A204.1 (cell line): ENCODE data around the gene PEAK1.

Experiments
- FAIRE-seq: peaks from 2 replicates; lab custom pipeline; 2012; peaks lifted over from hg19 to GRCh38; lab: Jason Lieb, UNC

PEAK1 gene

GRCh38 chr15:77398927-77399326 lies 21.0 kb downstream of the PEAK1 start:
- no peak for FAIRE-seq

DNA sequence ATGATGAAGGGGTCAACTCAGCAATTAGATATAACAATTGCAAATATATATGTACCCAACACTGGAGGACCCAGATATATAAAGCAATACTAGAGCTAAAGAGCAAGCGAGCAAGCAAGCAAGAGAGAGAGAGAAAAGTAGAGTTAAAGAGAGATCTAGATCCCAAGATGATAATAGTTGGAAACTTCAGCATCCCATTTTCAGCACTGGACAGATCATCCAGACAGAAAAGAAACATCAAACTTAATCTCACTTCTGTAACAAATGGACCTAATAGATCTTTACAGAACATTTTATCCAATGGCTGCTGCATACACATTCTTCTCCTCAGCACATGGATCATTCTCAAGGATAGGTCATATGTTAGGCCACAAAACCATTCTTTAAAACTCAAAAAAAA lies 23.2 kb downstream of the PEAK1 start:
- no peak for FAIRE-seq

DNA sequence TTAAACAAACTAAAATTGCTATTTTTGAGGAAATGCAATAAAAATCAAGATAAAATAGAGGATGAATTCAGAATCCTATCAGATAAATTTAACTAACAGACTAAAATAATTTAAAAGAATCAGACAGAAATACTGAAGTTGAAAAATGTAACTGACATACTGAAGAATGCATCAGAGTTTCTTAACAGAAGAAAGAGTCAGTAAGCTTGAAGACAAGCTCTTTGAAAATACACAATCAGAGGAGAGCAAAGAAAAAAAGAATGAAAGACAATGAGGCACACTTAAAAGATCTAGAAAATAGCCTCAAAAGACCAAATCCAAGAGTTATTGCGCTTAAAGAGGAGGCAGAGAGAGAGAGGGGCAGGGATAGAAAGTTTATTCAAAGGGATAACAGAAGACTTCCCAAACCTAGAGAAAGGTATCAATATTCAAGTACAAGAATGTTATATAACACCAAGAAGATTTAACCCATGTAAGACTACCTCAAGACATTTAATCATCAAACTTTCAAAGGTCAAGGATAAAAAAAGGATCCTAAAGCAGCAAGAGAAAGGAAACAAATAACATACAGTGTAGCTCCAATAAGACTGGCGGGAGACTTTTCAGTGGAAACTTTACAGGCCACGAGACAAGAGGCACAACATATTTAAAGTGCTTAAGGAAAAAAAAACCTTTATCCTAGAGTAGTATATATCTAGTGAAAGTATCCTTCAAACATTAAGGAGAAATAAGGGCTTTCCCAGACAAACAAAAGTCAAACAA lies 24.7 kb downstream of the PEAK1 start:
- no peak for FAIRE-seq

- FAIRE-seq = no peak
Observed at GRCh38 chr15:77393471-77393840, 26.4 kb downstream of the PEAK1 start.

DNA sequence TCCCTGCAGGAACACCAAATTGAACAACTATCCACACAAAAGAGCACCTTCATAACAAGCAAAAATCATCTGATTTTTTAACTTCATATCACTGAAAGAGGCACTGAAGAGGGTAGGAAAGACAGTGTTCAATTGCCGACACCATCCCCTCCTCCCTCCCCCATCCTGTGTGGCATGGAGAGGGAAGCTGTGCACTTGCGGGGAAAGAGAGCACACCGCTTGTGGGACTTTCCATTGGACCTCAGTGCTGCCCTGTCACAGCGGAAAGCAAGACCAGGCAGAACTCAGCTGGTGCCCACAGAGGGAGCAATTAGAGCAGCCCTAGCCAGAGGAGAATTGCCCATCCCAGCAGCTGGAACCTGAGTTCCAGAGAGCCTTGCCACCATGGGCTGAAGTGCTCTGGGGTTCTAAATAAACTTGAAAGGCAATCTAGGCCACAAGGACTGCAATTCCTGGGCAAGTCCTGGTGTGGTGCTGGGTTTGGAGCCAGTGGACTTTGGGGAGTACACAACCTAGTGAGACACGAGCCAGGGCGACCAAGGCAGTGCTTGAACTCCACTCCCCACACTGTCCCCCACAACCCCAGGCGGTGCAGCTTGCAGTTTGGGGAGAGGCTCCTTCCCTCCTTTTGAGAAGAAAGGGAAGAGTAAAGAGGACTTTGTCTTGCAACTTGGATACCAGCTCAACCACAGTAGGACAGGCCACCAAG lies 27.0 kb downstream of the PEAK1 start:
- no peak for FAIRE-seq

DNA sequence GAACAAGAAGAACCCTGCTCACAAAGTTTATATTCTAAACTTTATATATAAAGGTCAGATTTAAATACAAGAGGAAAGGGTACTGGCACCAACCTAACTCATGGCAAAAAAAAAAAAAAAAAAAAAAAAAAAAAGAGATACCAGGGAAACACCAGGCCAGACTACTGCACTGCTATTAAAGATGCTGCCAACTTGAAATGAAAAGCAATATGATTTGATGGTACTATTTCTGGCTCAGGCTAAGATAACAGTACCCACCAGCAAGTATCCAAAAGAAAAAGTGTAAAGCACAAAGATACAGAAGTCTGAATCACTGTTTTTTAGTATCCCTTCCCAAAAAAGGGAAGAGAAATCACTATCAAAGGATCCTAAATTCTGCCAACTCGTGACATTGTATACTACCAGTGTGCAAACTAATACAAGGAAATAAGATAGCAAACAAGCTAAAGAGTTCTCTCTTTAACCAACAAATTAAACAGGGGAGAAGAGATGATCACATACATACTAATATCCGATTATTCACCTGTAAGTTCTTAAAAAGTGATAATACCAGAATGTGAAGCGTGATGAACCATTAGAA lies 28.4 kb downstream of the PEAK1 start:
- FAIRE-seq = no peak

DNA sequence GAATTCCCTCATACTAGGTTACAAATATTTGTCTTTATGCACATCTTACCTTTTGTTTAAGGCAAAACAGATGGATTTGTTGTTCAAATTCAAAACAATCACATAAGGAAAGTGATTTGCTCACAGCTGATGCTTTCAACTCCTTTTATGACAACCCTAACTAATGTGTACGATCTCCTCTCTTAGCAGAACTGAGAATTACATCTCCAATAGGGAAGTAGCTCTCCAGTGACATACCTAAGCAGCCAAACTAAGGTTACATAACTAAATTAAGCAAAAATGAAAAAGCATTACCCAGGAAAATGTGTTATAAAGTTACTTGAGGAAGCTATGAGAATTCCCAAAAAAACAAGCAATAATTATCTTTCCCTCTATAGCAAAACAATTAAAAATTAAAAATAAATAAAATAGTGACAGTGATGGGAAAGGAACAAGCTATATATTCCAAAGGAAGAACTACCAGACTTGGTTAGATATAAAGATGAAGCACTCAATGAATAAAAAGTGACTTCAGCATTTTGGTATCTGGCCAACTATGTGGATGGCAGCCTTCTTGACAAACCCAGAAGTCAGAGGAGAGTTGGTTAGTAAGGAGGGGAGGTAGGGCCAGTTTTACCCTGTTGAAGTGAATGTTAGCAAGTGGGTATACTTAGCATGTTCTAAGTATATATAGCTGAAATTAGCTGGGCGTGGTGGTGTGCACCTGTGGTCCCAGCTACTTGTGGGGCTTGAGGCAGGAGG lies 32.4 kb downstream of the PEAK1 start:
- no peak for FAIRE-seq

DNA sequence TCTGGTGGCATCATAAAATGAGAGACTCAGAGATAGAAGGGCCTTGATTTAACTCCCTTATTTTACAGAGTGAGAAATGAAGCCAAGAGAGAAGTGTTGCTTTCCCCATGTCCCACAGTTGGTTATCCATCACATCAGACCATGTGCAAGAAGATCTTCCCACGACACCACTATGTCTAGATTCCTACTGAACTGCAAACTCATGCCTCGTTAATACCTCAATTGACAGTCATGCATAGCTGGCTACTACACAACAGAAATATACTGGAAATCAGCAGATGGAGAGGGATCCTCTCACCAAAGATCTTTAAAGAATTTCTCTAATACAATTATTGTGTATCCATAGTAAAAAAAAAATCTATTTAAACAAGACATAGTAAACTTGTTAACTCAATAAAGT lies 33.3 kb downstream of the PEAK1 start:
- no peak for FAIRE-seq

DNA sequence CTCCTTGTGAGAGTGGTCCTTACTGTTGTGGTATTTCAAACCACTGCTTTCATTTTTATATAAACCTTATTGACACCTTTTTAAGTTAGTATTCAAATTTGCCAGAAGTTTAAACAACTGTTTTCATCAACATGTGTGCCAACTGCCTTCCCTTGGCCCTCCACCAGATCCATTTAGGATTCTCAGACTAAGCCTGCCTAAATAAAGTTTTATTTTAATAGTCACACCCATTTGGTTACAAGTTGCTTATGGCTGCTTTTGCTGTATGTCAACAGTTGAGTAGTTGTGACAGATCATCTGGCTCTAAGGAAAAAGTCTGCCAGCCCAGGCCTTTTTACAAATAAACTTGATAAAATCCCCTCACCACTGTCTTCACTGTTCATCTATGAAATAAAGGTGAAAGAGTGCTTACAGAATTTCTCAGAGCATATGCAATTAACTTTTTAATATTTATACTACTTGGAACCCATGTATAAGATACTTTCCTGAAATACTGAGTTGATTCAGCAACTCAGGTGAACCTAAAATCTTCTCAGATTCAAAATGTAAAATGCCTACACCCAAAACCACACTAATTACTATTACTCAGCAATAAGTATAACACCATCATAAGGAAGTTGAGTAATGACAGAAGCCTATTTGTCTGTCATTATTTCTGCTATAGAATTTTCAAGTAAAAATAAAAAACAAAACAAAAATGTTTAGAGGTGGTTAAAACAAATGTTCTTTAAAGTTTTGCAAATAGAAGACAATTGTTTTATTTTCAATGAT lies 35.1 kb downstream of the PEAK1 start:
- no peak for FAIRE-seq

- FAIRE-seq = no peak
Observed at GRCh38 chr15:77384086-77384485, 35.8 kb downstream of the PEAK1 start.

DNA sequence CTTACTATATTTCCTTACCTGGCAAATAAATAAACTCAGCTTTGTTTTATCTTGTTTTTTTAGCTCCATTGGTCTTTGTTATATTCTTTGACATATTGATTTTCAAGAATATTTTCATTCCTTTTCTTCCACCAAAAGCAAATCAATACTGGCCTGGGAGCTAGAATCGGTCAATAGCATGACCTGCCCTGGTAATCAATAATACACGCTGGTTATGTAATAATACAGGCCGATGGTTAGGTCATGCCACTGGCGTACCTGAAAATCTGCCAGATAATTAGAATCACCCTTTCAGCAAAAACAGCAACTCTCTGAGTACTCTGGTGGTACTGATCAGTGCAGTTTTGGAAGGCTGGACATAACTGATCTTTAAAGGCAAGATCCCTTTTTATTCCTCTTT lies 39.9 kb downstream of the PEAK1 start:
- FAIRE-seq = no peak

- no peak for FAIRE-seq
Observed at GRCh38 chr15:77376770-77377169, 43.1 kb downstream of the PEAK1 start.

DNA sequence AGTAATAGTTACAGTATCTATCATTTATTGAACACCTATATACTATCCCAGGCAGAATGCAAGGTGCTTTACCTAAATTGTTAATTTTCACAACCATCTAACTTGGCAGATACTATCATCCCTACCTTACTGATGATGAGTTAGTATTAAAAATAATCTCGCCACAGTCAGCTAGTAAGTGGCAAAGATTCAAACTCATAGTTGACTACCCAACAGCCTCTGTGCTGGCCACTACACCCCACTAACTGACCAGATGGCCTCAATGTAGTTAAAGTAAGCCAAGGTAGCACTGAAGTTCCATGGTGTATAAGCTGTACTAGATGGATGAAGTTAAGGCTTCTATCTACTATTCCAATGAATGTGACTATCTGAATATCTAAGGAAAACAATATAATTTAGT lies 44.8 kb downstream of the PEAK1 start:
- no peak for FAIRE-seq

DNA sequence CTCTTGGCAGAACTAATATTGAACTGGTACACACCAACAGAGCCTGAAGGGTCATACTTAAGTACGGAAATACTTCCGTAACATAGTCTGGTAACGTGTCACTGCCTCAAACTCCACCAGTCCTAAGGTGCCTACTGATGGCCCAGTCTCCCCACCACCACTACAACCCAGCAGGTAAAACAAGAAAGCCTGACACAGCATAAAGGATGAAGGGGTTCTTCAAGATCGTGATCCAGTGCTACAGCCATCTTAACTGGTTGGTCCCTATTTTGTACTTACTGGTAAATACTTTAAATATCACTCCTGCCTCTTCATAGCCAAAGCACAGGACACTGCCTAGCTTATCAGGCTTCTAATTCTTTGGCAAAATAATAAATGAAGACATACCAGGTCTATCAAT lies 46.5 kb downstream of the PEAK1 start:
- FAIRE-seq = no peak

- no peak for FAIRE-seq
Observed at GRCh38 chr15:77371850-77372563, 47.9 kb downstream of the PEAK1 start.

DNA sequence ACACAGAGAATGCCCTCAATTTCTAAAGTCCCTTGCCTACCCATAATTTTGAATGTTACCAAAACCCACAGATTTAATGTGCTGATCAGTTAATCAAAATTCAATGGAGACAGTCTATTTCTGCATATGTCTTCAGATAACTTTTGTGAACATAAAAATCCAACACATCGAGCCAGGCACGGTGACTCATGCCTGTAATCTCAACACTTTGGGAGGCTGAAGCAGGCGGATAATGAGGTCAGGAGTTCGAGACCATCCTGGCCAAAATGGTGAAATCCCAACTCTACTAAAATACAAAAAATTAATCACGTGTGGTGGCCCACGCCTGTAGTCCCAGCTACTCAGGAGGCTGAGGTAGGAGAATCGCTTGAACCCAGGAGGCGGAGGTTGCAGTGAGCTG lies 49.3 kb downstream of the PEAK1 start:
- FAIRE-seq = no peak

DNA sequence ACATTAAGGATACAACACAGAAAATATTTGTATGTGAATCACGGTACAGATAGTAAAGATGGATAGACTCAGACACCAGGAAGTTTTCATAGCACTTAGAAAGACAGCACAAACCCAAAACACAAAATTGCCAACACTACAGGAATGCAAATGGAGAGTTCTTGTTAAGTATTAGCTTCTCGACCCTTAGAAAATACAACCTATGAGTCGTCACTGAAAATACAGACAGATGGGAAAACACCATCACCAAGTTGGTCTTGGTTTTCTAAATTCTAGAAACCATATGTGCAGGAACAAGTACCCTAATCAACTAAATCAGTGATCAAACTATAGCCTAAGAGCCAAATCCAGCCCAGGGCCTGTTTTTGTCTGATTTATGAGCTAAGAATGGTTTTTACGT lies 50.7 kb downstream of the PEAK1 start:
- no peak for FAIRE-seq

GRCh38 chr15:77367631-77368030 lies 52.3 kb downstream of the PEAK1 start:
- no peak for FAIRE-seq

GRCh38 chr15:77361456-77361855 lies 58.4 kb downstream of the PEAK1 start:
- FAIRE-seq = no peak

GRCh38 chr15:77358545-77359240 lies 61.2 kb downstream of the PEAK1 start:
- no peak for FAIRE-seq

- FAIRE-seq = no peak
Observed at GRCh38 chr15:77356305-77356704, 63.6 kb downstream of the PEAK1 start.
